IMR-90 (cell line): ENCODE data around the gene CEP104. TPM values are rescaled to one million over a fixed set of nuclear protein-coding genes. Genes with fewer than 3 reads are reported as not detected.

Experiments
- ATAC-seq: fragments of 200-7000 bp; cut with Tn5 transposase; 2 replicates; pipeline ENCODE4 v1.9.1; 2020; ENCODE audit warnings: low read depth, mild to moderate bottlenecking, moderate library complexity
- BruUV-seq: library from RNA; stranded (reverse); fragments of 400-500 nt; replicated peaks from 2 replicates; lab custom pipeline; 2021; lab: Mats Ljungman, UMichigan
- CTCF ChIA-PET: fragments of 300-600 bp; formaldehyde crosslinking; extraction: SDS; loops from one replicate; lab custom pipeline; 2021; ENCODE audit warnings: antibody characterized with exemption; lab: Yijun Ruan, JAX
- POLR2A ChIA-PET: fragments of 300-600 bp; sonication (Branson Sonifier 250); formaldehyde crosslinking; loops from one replicate; lab custom pipeline; 2022; ENCODE audit warnings: antibody characterized with exemption; ENCODE audit not compliant: unreplicated experiment; lab: Charles Lee
- DNase-seq: peaks from one replicate; pipeline ENCODE4 v3.0.0; 2013
- H2AFZ ChIP-seq: replicated peaks from 2 replicates; pipeline ENCODE3; 2013; ENCODE audit warnings: low read length, mild to moderate bottlenecking; ENCODE audit not compliant: poor library complexity
- H2AK5ac ChIP-seq: 2 replicates; pipeline ENCODE4 v1.6.1; 2013; ENCODE audit warnings: low read depth, low read length, inconsistent platforms
- H2AK9ac ChIP-seq: replicated peaks from 2 replicates; pipeline ENCODE3; 2013; ENCODE audit warnings: mild to moderate bottlenecking, low read depth, low read length, moderate library complexity; ENCODE audit not compliant: poor library complexity
- H2BK120ac ChIP-seq: 2 replicates; pipeline ENCODE4 v1.6.1; 2013; ENCODE audit warnings: low read depth, low read length, inconsistent platforms
- H2BK15ac ChIP-seq: 3 replicates; pipeline ENCODE4 v1.6.1; 2013; ENCODE audit warnings: low read depth, low read length, inconsistent platforms
- H2BK20ac ChIP-seq: 2 replicates; pipeline ENCODE4 v1.6.1; 2013; ENCODE audit warnings: low read depth, mild to moderate bottlenecking, inconsistent platforms, low read length, moderate library complexity
- H2BK5ac ChIP-seq: 2 replicates; pipeline ENCODE4 v1.6.1; 2013; ENCODE audit warnings: mild to moderate bottlenecking, low read depth, low read length, inconsistent platforms; ENCODE audit not compliant: poor library complexity, severe bottlenecking
- H3K14ac ChIP-seq: replicated peaks from 2 replicates; pipeline ENCODE4 v1.6.1; 2013; ENCODE audit warnings: low read depth, low read length, inconsistent platforms
- H3K18ac ChIP-seq: 2 replicates; pipeline ENCODE4 v1.6.1; 2013; ENCODE audit warnings: low read depth, low read length, control low read depth
- H3K23ac ChIP-seq: 2 replicates; pipeline ENCODE4 v1.6.1; 2013; ENCODE audit warnings: low read depth, low read length, inconsistent platforms
- H3K27ac ChIP-seq: 2 replicates; pipeline ENCODE4 v1.5.1; 2013; ENCODE audit warnings: mild to moderate bottlenecking, control low read depth, low read length; ENCODE audit not compliant: insufficient read depth
- H3K27me3 ChIP-seq: 2 replicates; pipeline ENCODE4 v1.6.1; 2013; ENCODE audit warnings: low read length; ENCODE audit not compliant: control insufficient read depth, insufficient read depth
- H3K36me3 ChIP-seq: 2 replicates; pipeline ENCODE4 v1.6.1; 2013; ENCODE audit warnings: low read length, mixed read lengths; ENCODE audit not compliant: control insufficient read depth, insufficient read depth
- H3K4ac ChIP-seq: 2 replicates; pipeline ENCODE4 v1.6.1; 2013; ENCODE audit warnings: low read depth, low read length, inconsistent platforms
- H3K4me1 ChIP-seq: 2 replicates; pipeline ENCODE4 v1.6.1; 2013; ENCODE audit warnings: low read length, mixed read lengths; ENCODE audit not compliant: control insufficient read depth, insufficient read depth
- H3K4me2 ChIP-seq: 2 replicates; pipeline ENCODE4 v1.6.1; 2013; ENCODE audit warnings: low read depth, mild to moderate bottlenecking, control low read depth, low read length, moderate library complexity
- H3K4me3 ChIP-seq: 2 replicates; pipeline ENCODE4 v1.5.1; 2013; ENCODE audit warnings: low read depth, mild to moderate bottlenecking, control low read depth, low read length, moderate library complexity; ENCODE audit not compliant: insufficient read depth
- H3K56ac ChIP-seq: 2 replicates; pipeline ENCODE4 v1.6.1; 2013; ENCODE audit warnings: low read length, inconsistent platforms; ENCODE audit not compliant: insufficient read depth; ENCODE audit errors: extremely low read depth
- H3K79me1 ChIP-seq, 2 experiments: 2 replicates each; pipeline ENCODE4 v1.6.1; 2013; ENCODE audit warnings: low read length in 2 of 2, inconsistent platforms in 1 of 2, low read depth in 1 of 2
- H3K9ac ChIP-seq: 2 replicates; pipeline ENCODE4 v1.6.1; 2013; ENCODE audit warnings: low read depth, low read length, control low read depth
- H3K9me1 ChIP-seq: 2 replicates; pipeline ENCODE4 v1.6.1; 2013; ENCODE audit warnings: low read length, inconsistent platforms; ENCODE audit not compliant: insufficient read depth
- H3K9me3 ChIP-seq: 2 replicates; pipeline ENCODE4 v1.6.1; 2013; ENCODE audit warnings: low read length; ENCODE audit not compliant: control insufficient read depth, insufficient read depth
- H4K20me1 ChIP-seq: 2 replicates; pipeline ENCODE4 v1.6.1; 2013; ENCODE audit warnings: low read length, inconsistent platforms; ENCODE audit not compliant: insufficient read depth
- H4K5ac ChIP-seq: 2 replicates; pipeline ENCODE4 v1.6.1; 2013; ENCODE audit warnings: mild to moderate bottlenecking, low read depth, low read length, control low read depth
- H4K8ac ChIP-seq, 2 experiments: 2 replicates each; pipeline ENCODE4 v1.6.1; 2013; ENCODE audit warnings: low read depth in 2 of 2, low read length in 2 of 2, control low read depth in 1 of 2, inconsistent platforms in 1 of 2
- H4K91ac ChIP-seq: 2 replicates; pipeline ENCODE4 v1.6.1; 2013; ENCODE audit warnings: low read depth, low read length, inconsistent platforms; ENCODE audit not compliant: insufficient read depth
- BHLHE40 ChIP-seq: fragments of 150-350 bp; IDR thresholded peaks from 2 replicates; pipeline ENCODE4 v1.6.1; 2016; ENCODE audit warnings: mild to moderate bottlenecking, low read depth, low read length
- CEBPB ChIP-seq: IDR thresholded peaks from 2 replicates; pipeline ENCODE4 v1.6.1; 2012; ENCODE audit warnings: low read depth, low read length, improper control_type of control experiment
- CHD1 ChIP-seq: IDR thresholded peaks from 2 replicates; pipeline ENCODE4 v1.6.1; 2012; ENCODE audit warnings: low read depth, low read length, improper control_type of control experiment
- CTCF ChIP-seq: conservative IDR thresholded peaks from 2 replicates; pipeline ENCODE4 v1.5.1; 2012; ENCODE audit warnings: mild to moderate bottlenecking, low read depth, low read length, improper control_type of control experiment
- ELK1 ChIP-seq: fragments of 150-350 bp; IDR thresholded peaks from 2 replicates; pipeline ENCODE4 v1.6.1; 2016; ENCODE audit warnings: low read depth, mild to moderate bottlenecking, low read length, moderate library complexity, borderline replicate concordance
- FOS ChIP-seq: fragments of 150-350 bp; IDR thresholded peaks from 2 replicates; pipeline ENCODE4 v1.6.1; 2016; ENCODE audit warnings: low read depth, low read length
- MAFK ChIP-seq: IDR thresholded peaks from 2 replicates; pipeline ENCODE4 v1.6.1; 2012; ENCODE audit warnings: low read depth, low read length, improper control_type of control experiment
- MAZ ChIP-seq: IDR thresholded peaks from 2 replicates; pipeline ENCODE4 v1.6.1; 2012; ENCODE audit warnings: low read depth, mild to moderate bottlenecking, low read length, improper control_type of control experiment, moderate library complexity, borderline replicate concordance
- MXI1 ChIP-seq: IDR thresholded peaks from 2 replicates; pipeline ENCODE4 v1.6.1; 2012; ENCODE audit warnings: low read depth, mild to moderate bottlenecking, low read length, moderate library complexity, borderline replicate concordance
- NFE2L2 ChIP-seq: fragments of 150-350 bp; IDR thresholded peaks from 2 replicates; pipeline ENCODE4 v1.6.1; 2016; ENCODE audit warnings: low read depth, mild to moderate bottlenecking, low read length
- POLR2A ChIP-seq: IDR thresholded peaks from 2 replicates; pipeline ENCODE4 v1.6.1; 2012; ENCODE audit warnings: mild to moderate bottlenecking, low read depth, low read length
- RAD21 ChIP-seq: IDR thresholded peaks from 2 replicates; pipeline ENCODE4 v1.6.1; 2012; ENCODE audit warnings: low read length, improper control_type of control experiment
- RCOR1 ChIP-seq: IDR thresholded peaks from 2 replicates; pipeline ENCODE4 v1.6.1; 2012; ENCODE audit warnings: mild to moderate bottlenecking, low read length, improper control_type of control experiment; ENCODE audit not compliant: insufficient replicate concordance
- RFX5 ChIP-seq: IDR thresholded peaks from 2 replicates; pipeline ENCODE4 v1.8.0; 2012; ENCODE audit warnings: low read depth, mild to moderate bottlenecking, low read length, moderate library complexity
- SMC3 ChIP-seq: fragments of 150-350 bp; IDR thresholded peaks from 2 replicates; pipeline ENCODE4 v1.6.1; 2016; ENCODE audit warnings: low read depth, mild to moderate bottlenecking, antibody characterized with exemption, low read length, moderate library complexity
- USF2 ChIP-seq: fragments of 150-350 bp; IDR thresholded peaks from 2 replicates; pipeline ENCODE4 v1.6.1; 2017; ENCODE audit warnings: mild to moderate bottlenecking, antibody characterized with exemption, low read length, low read depth
- WGBS, 2 experiments: methylation state at CpG; one replicate each; pipeline versions ENCODE4 v1.1.5 to v1.1.7; 2013; ENCODE audit warnings: missing lambda C conversion rate in 2 of 2; ENCODE audit not compliant: insufficient read length in 1 of 2; ENCODE audit errors: extremely low coverage in 2 of 2; 5-methylcytosine and 5-hydroxymethylcytosine counted together
- dilution Hi-C: fragments of 300-500 bp; cut with HindIII; formaldehyde crosslinking; loops from one replicate; pipeline ENCODE4 v1.14.3; 2018; ENCODE audit warnings: low sequenced_read_pairs; ENCODE audit not compliant: unreplicated experiment
- in situ Hi-C: fragments of 300-500 bp; cut with MboI; formaldehyde crosslinking; loops from 3 replicates; pipeline ENCODE4 v1.14.3; 2019; ENCODE audit warnings: low sequenced_read_pairs, inconsistent platforms, mixed read lengths
- intact Hi-C: fragments of 100-400 bp; cut with micrococcal nuclease; formaldehyde crosslinking; loops from 2 replicates; pipeline ENCODE4 v1.10.0; 2022
- polyA plus RNA-seq, 3 experiments: library from polyadenylated mRNA; depleted of rRNA; stranded (reverse); fragments of >200 nt; gene quantifications; 2 replicates each; pipeline ENCODE4 v1.2.3, GENCODE V29; 2012; ENCODE audit warnings: low replicate concordance in 1 of 3
- total RNA-seq: library from RNA; depleted of rRNA; stranded (reverse); fragments of >200 nt; gene quantifications from 2 replicates; pipeline ENCODE4 v1.2.3, GENCODE V29; 2012

The CEP104 gene
- total and polyA plus RNA-seq, 2 of the 4 experiments (the other 2 are of a cell fraction) = 14.3 to 17.5 TPM

GRCh38 chr1:3762151-3762872 lies 94.7 kb downstream of the CEP104 start:
- Histone ChIP-seq H3K36me3 (no peaks in the 10 kb centered on the region), H4K5ac (no peak overlapping the region), H3K9ac (no peak overlapping the region), H3K4me1 (no peaks in the 10 kb centered on the region), H3K79me1 (no peaks in the 10 kb centered on the region), H3K27ac (no peak overlapping the region), H2BK15ac (no peak overlapping the region), H3K9me3 (peaks cover 2% of the 10 kb centered on the region), H3K27me3 (peaks cover 24% of the 10 kb centered on the region), H3K9me1 (no peaks in the 10 kb centered on the region), H2AK5ac (no peak overlapping the region), H3K18ac (no peak overlapping the region), H3K4me2 (no peak overlapping the region), H4K8ac (no peak overlapping the region), H2BK20ac (no peak overlapping the region), H3K56ac (no peak overlapping the region), H3K14ac (no peak overlapping the region), H4K20me1 (no peaks in the 10 kb centered on the region), H3K4ac (no peak overlapping the region), H2BK5ac (no peak overlapping the region), H2AFZ (no peak overlapping the region), H2BK120ac (no peak overlapping the region), H3K4me3 (no peak overlapping the region), H4K91ac (no peak overlapping the region), H2AK9ac (no peak overlapping the region), H3K23ac (no peak overlapping the region)
- ChIA-PET CTCF (no interaction called here), POLR2A (no interaction called here)
- intact Hi-C loops (no loop called here), dilution Hi-C loops (no loop called here), in situ Hi-C loops (no loop called here)
- no TSS peak for BruUV-seq
- TF ChIP-seq SMC3 (no peak), MXI1 (no peak), RAD21 (no peak), FOS (no peak), USF2 (no peak), RCOR1 (no peak), BHLHE40 (no peak), CHD1 (no peak), MAFK (no peak), MAZ (no peak), POLR2A (no peak), CEBPB (no peak), NFE2L2 (no peak), ELK1 (no peak), RFX5 (no peak), CTCF (no peak)
- DNase-seq = no peak
- whole genome bisulfite sequencing, 2 experiments = 70% methylated on average over 2 of the region's 15 CpGs; no CpG with 5 or more reads in 1 of the 2 experiments
- ATAC-seq = no peak
